Endothelial cell of umbilical vein (primary cell): ENCODE data around the gene VKORC1.

Experiments
- CTCF ChIP-seq, 2 donors: IDR thresholded peaks; 1 replicate in 1 of 2; 2 replicates in 1 of 2; pipeline ENCODE4 v1.5.1; 2011; ENCODE audit warnings: low read length in 2 of 2, mild to moderate bottlenecking in 2 of 2, moderate library complexity in 2 of 2, control low read depth in 1 of 2, inconsistent platforms in 1 of 2, low read depth in 1 of 2; ENCODE audit not compliant: insufficient read depth in 1 of 2; ENCODE audit errors: extremely low read depth in 1 of 2
- EZH2 ChIP-seq: IDR thresholded peaks from 2 replicates; pipeline ENCODE4 v1.6.1; 2012; ENCODE audit warnings: borderline replicate concordance, low read depth, mild to moderate bottlenecking, moderate library complexity, low read length, inconsistent platforms; ENCODE audit not compliant: severe bottlenecking
- JUN ChIP-seq: IDR thresholded peaks from 2 replicates; pipeline ENCODE4 v1.6.1; 2011; ENCODE audit warnings: borderline replicate concordance, low read depth; ENCODE audit not compliant: insufficient read length, insufficient read depth
- MYC ChIP-seq: IDR thresholded peaks from one replicate; pipeline ENCODE4 v1.6.1; 2011; ENCODE audit warnings: mild to moderate bottlenecking, low read depth, low read length
- POLR2A ChIP-seq: IDR thresholded peaks from 2 replicates; pipeline ENCODE4 v1.6.1; 2012; ENCODE audit warnings: low read depth, mild to moderate bottlenecking, control low read depth, low read length
- POLR2AphosphoS5 ChIP-seq: IDR thresholded peaks from 2 replicates; pipeline ENCODE4 v1.6.1; 2012; ENCODE audit warnings: low read depth, mild to moderate bottlenecking, control low read depth, low read length, moderate library complexity; ENCODE audit not compliant: insufficient read depth

GRCh38 chr16:31131841-31132271 lies 37.3 kb upstream of the VKORC1 start:
- TF ChIP-seq POLR2A, result no peak
- TF ChIP-seq EZH2, result no peak
- TF ChIP-seq POLR2AphosphoS5, result no peak
- TF ChIP-seq MYC, result no peak
- no peak for TF ChIP-seq CTCF (IDR thresholded peaks at IDR 0.05; ENCODE audit: extremely low read depth in 1 of 2, insufficient read depth in 1 of 2, low read depth in 1 of 2, low read length in 2 of 2)
- TF ChIP-seq JUN, result no peak
